DOHH2 (cell line): Measurements from ENCODE around the gene CPNE5.

Source experiments
- H3F3A ChIP-seq: fragments of 200-600 bp; sonication (generic), shearing (Covaris generic); 2 replicates; pipeline ENCODE4 v1.6.0; 2016; ENCODE audit warnings: antibody characterized with exemption, mild to moderate bottlenecking; ENCODE audit not compliant: control insufficient read depth, insufficient read depth
- H3K27ac ChIP-seq: fragments of 200-600 bp; sonication (generic); 2 replicates; pipeline ENCODE4 v1.5.1; 2014; ENCODE audit warnings: low read depth, mild to moderate bottlenecking, low read length, moderate library complexity
- H3K27me3 ChIP-seq: fragments of 200-600 bp; sonication (generic); 2 replicates; pipeline ENCODE4 v1.6.1; 2014; ENCODE audit warnings: mild to moderate bottlenecking, low read length, mixed read lengths; ENCODE audit not compliant: control insufficient read depth
- H3K36me3 ChIP-seq: fragments of 200-600 bp; sonication (generic); 2 replicates; pipeline ENCODE4 v1.6.1; 2014; ENCODE audit warnings: mild to moderate bottlenecking, low read length, moderate library complexity, mixed read lengths; ENCODE audit not compliant: control insufficient read depth
- H3K4me1 ChIP-seq: fragments of 200-600 bp; sonication (generic); 2 replicates; pipeline ENCODE4 v1.6.1; 2014; ENCODE audit warnings: mild to moderate bottlenecking, low read length, mixed read lengths; ENCODE audit not compliant: control insufficient read depth
- H3K4me2 ChIP-seq: fragments of 200-600 bp; sonication (generic); 2 replicates; pipeline ENCODE4 v1.6.0; 2014; ENCODE audit warnings: mild to moderate bottlenecking, low read length, moderate library complexity
- H3K4me3 ChIP-seq: fragments of 200-600 bp; sonication (generic); 2 replicates; pipeline ENCODE4 v1.5.1; 2014; ENCODE audit warnings: mild to moderate bottlenecking, low read length, mixed read lengths
- H3K79me2 ChIP-seq: fragments of 200-600 bp; sonication (generic); 2 replicates; pipeline ENCODE4 v1.6.1; 2014; ENCODE audit warnings: mild to moderate bottlenecking, low read length, mixed read lengths; ENCODE audit not compliant: control insufficient read depth
- H3K9me2 ChIP-seq: fragments of 200-600 bp; sonication (generic); replicated peaks from 2 replicates; pipeline ENCODE4 v1.6.1; 2014; ENCODE audit warnings: mild to moderate bottlenecking, low read length, mixed read lengths; ENCODE audit not compliant: control insufficient read depth
- H3K9me3 ChIP-seq: fragments of 200-600 bp; sonication (generic); 2 replicates; pipeline ENCODE4 v1.6.1; 2014; ENCODE audit warnings: antibody characterized with exemption, low read length, mixed read lengths; ENCODE audit not compliant: control insufficient read depth, insufficient read depth
- H4K20me1 ChIP-seq: fragments of 200-600 bp; sonication (generic); 2 replicates; pipeline ENCODE4 v1.6.0; 2014; ENCODE audit warnings: low read depth, mild to moderate bottlenecking, antibody characterized with exemption, low read length, moderate library complexity; ENCODE audit not compliant: control insufficient read depth, insufficient read depth
- EZH2phosphoT487 ChIP-seq: fragments of 200-600 bp; sonication (generic); IDR thresholded peaks from 2 replicates; pipeline ENCODE4 v1.6.1; 2017; ENCODE audit warnings: borderline replicate concordance, mild to moderate bottlenecking, antibody characterized with exemption, low read length, moderate library complexity, mixed read lengths
- TF ChIP-seq, protein P1 (sequence below): fragments of 200-600 bp; sonication (generic); IDR thresholded peaks from one replicate; pipeline ENCODE4 v1.5.1; 2014; ENCODE audit warnings: antibody characterized with exemption, mild to moderate bottlenecking, low read depth, low read length; ENCODE audit not compliant: poor library complexity, severe bottlenecking

The CPNE5 gene

DNA sequence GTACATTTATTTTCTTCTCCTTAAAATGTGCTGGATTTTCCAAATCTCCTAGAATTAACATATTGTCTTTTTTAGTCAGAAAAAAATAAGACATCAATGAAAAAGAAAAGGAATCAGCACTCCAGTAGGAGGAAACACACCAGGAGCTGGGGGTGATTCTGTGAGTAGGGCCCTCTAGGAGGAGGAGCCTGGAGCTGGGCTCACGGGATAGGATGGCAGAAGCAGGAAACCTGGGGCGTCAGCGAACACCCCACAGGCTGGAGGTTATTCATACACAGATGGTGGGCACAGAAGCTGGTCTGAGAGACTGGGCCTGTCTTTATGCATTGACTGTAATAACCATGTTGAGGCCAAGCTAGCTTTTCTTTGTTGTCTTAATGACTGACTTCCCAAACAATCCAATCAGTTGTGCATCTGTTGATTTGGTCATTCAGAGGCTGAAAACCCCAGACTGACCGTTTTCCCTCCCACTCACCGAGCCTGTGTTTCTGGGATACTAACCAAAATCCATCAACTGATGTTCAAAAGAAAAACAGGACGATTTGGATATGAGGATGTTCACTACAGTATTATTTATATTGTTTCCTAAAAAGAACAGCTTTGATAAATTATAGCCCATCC is 53.1 kb downstream of the CPNE5 start:
- Histone ChIP-seq H3K36me3 (no peaks in the 10 kb centered on the region), H4K20me1 (no peaks in the 10 kb centered on the region), H3F3A (no peaks in the 10 kb centered on the region), H3K9me2 (no peaks in the 10 kb centered on the region), H3K4me1 (no peaks in the 10 kb centered on the region; the same call in 1 of the 2 replicates), H3K4me2 (no peak overlapping the region), H3K79me2 (no peaks in the 10 kb centered on the region), H3K9me3 (no peaks in the 10 kb centered on the region), H3K27ac (no peak overlapping the region), H3K4me3 (no peak overlapping the region), H3K27me3 (peaks cover 7% of the 10 kb centered on the region; the same call in 1 of the 2 replicates)
- TF ChIP-seq, protein P1, sequence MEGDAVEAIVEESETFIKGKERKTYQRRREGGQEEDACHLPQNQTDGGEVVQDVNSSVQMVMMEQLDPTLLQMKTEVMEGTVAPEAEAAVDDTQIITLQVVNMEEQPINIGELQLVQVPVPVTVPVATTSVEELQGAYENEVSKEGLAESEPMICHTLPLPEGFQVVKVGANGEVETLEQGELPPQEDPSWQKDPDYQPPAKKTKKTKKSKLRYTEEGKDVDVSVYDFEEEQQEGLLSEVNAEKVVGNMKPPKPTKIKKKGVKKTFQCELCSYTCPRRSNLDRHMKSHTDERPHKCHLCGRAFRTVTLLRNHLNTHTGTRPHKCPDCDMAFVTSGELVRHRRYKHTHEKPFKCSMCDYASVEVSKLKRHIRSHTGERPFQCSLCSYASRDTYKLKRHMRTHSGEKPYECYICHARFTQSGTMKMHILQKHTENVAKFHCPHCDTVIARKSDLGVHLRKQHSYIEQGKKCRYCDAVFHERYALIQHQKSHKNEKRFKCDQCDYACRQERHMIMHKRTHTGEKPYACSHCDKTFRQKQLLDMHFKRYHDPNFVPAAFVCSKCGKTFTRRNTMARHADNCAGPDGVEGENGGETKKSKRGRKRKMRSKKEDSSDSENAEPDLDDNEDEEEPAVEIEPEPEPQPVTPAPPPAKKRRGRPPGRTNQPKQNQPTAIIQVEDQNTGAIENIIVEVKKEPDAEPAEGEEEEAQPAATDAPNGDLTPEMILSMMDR, result no peak
- no peak for TF ChIP-seq EZH2phosphoT487

DNA sequence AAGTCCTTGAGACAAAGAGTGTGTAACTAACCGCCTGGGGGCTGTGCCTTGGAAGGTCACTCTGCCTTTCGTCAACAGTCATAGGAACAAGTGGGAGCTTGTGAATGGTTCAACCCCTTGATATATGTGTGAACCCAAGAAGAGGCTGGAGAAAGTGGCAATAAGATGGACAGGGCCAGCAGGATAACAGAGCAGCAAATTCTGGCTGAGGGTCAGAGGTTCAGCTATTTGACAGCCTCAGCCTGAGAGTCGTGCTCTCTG is 54.9 kb downstream of the CPNE5 start:
- Histone ChIP-seq H4K20me1 (no peaks in the 10 kb centered on the region), H3K27me3 (peaks cover 10% of the 10 kb centered on the region; the same call in 1 of the 2 replicates), H3K4me1 (peaks cover 9% of the 10 kb centered on the region), H3K27ac (no peak overlapping the region), H3K4me2 (no peak overlapping the region), H3K36me3 (no peaks in the 10 kb centered on the region), H3K79me2 (no peaks in the 10 kb centered on the region), H3F3A (no peaks in the 10 kb centered on the region), H3K4me3 (no peak overlapping the region), H3K9me3 (no peaks in the 10 kb centered on the region), H3K9me2 (no peaks in the 10 kb centered on the region)
- TF ChIP-seq, protein P1, result no peak
- TF ChIP-seq EZH2phosphoT487, result no peak

DNA sequence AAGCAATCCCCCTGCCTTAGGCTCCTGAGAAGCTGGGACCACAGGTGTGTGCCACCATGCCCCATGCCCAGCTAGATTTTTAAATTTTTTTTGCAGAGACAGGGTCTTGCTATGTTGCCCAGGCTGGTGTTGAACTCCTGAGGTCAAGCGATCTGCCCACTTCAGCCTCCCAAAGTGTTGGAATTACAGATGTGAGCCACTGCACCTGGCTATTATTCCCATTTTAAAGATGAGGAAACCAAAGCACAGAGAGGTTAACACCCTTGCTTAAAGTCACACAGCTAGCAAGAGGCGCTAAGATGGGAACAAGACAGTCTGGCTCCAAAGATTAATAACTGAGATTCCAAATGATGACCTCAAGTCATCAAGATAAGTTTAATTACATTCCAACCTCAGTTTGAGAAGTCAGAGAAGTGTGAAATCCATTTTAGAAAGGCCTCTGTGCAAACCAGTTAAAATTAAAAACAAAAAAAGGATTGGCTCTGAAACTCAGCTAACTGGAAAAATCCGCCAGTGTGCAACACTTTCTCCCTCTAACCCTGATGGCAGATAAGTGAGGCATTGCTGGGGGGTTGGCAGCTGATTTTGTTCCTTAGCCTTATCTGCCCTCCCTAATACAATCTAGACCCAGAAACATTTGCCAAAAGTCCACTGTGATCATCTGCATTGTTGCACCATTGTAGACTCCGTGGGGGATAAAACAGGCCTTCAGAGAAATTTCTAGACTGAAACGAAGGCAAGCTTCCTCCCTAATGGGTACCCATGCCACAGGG is 55.5 kb downstream of the CPNE5 start:
- Histone ChIP-seq H3K9me2 (no peaks in the 10 kb centered on the region), H3K4me1 (peaks cover 9% of the 10 kb centered on the region), H3K27ac (no peak overlapping the region), H3K36me3 (no peaks in the 10 kb centered on the region), H4K20me1 (no peaks in the 10 kb centered on the region), H3K4me3 (no peak overlapping the region), H3F3A (no peaks in the 10 kb centered on the region), H3K4me2 (no peak overlapping the region), H3K79me2 (no peaks in the 10 kb centered on the region), H3K9me3 (no peaks in the 10 kb centered on the region), H3K27me3 (peaks cover 10% of the 10 kb centered on the region; the same call in 1 of the 2 replicates)
- TF ChIP-seq EZH2phosphoT487, result no peak
- TF ChIP-seq, protein P1, result no peak
